T-helper 22 cell (primary cell): ENCODE data around the gene PGAP3.
A peak's percentile ranks its signal among the peaks of the same experiment; 100 is the strongest.

Source experiments
- DNase-seq: peaks from one replicate; pipeline ENCODE4 v3.0.0-alpha.2; 2020; ENCODE audit warnings: low read depth

PGAP3 gene

GRCh38 chr17:39660397-39661385 lies 27.2 kb downstream of the PGAP3 start:
- DNase-seq: no peak

DNA sequence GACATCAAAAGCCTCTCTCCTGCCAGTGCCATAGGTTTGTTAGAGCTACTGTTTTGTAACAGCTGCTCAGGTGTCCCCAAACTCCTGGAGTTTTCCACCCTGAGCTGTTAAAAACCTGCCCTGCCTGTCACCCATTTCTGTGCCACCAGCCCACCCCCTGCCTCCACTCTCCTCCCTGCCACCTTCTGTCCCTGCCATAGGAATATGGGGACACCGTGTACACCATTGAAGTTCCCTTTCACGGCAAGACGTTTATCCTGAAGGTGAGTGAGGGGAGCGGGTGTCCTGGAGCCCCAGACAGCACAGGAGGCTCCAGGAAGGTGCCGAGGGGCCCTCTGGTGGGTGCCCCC lies 27.9 kb downstream of the PGAP3 start:
- DNase-seq: no peak

DNA sequence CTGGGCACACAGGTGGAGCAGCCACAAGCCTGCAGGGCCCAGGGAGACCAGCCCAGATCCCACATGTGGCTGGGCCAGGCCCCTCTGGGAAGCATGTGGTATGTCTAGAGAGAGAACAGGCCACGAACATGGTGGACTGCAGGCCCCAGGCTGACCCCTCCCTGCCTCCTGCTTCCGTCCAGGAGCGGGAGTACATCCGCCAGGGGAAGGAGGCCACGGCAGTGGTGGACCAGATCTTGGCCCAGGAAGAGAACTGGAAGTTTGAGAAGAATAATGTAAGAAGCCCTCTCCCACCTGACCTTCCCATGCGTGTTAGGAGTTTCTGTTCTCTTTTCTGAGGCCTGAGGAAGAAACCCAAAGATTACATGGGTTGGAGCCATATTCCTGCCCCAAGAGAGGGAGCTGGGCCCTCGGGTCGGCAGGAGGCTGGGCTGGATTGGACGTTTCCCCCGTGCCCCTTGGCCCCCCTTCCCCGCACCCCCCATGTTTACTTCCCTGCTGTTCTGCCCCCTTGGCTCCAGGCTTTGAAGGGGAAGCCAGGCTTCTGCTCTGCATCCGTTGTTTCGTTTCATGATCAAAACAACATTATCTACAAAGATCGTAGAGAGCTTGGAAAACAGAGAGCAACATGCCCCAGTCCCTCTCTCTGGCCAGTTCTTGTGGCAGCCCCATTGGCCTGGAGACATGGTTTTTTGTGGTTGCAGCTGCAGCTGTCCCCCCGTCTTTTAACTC lies 28.4 kb downstream of the PGAP3 start:
- DNase-seq: no peak

- DNase-seq: no peak
Observed at GRCh38 chr17:39658760-39659159, 29.1 kb downstream of the PGAP3 start.

GRCh38 chr17:39658346-39658745 lies 29.5 kb downstream of the PGAP3 start:
- no peak for DNase-seq

DNA sequence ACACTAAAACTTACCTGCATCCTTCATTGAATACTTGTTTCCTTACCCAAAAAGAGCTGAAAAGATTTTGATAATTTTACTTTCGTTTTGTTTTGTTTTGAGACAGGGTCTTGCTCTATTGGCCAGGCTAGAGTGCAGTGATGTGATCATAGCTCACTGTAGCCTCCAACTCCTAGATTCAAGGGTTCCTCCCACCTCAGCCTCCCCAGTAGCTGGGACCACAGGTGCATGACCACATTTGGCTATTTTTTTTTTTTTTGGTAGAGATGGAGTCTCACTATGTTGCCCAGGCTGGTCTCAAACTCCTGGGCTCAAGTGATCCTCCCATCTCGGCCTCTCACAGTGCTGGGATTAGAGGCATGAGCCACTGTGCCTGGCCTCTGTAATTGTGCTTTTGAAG lies 32.8 kb downstream of the PGAP3 start:
- DNase-seq: no peak

GRCh38 chr17:39653662-39654331 lies 34.1 kb downstream of the PGAP3 start:
- peak; percentile 49 for DNase-seq

DNA sequence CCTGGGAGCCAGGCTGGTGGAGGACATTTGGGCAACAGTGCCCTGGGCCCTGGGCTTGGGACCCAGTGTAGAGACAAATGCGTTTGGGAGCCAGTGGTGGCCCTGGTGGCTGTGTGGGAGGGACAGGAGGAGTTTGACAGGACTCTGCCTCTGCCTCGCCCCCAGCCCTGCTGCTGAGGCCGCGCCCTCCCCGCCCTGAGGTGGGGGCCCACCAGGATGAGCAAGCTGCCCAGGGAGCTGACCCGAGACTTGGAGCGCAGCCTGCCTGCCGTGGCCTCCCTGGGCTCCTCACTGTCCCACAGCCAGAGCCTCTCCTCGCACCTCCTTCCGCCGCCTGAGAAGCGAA lies 34.6 kb downstream of the PGAP3 start:
- no peak for DNase-seq

DNA sequence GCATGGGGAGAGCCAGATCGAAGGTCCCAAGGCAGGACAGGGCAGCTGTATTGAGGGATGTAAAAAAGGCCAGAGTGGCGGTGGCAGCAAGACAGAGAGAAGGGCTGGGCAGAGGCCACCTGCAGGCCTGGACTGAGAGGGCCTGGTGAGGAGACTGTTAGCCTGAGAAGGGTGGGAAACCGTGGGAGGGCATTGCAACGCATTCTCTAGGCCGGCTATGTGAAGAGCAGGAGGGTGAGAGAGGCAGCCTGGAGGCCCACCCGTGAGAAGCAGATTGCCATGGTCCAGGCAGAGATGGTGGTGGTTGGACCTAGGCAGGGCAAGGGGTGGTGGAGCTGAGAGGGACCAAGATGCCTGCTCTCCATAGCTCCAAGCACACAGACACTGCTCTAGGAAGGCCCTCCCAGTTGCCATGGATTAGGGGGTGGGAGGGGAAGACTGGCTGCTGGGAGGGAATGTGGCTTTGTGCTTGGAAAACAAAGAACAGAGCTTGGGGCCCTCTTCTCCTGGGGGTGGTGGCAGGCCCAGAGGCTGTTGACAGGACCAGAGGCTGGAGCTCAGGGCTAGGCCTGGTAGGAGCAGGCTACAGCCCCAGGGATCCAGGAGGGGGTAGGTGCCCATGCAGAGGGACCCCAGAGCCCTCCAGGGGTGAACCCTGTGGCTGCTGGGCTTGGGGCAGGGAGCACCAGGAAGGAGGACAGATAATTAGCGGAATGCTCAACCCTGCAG lies 35.1 kb downstream of the PGAP3 start:
- no peak for DNase-seq

DNA sequence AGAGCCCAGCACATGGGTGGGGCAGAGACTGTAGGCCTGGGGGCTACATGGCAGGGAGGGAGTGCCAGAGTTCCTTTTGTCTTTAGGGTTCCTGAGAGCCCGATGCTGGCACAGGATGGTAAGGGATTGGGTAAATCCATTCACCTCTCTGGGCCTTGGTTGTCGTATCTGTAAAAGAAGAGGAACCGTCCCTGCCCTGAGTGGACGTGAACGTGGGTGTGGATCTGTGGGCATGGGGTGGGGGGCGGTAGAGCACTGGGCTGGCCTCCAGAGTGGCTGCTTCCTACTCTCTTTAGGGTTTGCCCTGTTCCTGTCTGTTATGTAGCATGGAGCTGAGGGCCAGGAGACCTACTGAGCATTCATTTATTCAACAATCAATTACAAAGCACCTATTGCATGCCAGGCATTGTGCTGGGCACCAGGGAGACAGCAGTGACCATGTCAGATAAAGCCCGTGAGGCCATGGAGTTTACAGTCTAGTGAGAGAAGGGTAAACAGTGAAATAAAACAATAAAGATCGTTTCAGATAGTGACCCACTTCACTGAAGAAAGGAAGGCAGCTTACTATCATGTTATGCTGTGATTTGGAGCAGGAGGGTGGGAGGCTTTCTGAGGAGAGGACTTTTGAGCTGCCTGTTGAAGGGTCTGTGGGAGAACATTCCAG lies 35.8 kb downstream of the PGAP3 start:
- DNase-seq: no peak

- no peak for DNase-seq
Observed at GRCh38 chr17:39650121-39650579, 37.7 kb downstream of the PGAP3 start.

GRCh38 chr17:39648616-39649366 lies 39.1 kb downstream of the PGAP3 start:
- no peak for DNase-seq

DNA sequence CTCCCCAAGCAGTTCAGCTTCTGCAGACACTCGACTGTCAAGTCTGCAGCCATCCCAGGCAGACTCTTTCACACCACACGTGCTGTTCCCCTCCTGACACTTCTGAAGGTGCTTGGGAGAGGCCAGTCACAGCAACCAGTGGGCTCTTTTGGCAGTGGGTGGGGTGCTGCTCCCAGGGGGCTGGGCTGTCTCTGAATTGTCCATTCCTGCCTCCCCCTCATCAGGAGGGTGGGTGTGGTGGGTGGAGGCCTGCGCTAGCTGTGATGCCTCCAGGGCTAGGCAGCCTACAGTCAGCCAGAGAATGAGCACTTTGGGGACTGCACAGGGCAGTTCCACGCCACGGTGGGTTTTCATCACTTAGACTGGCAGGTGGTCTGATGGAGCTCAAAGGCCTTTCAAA lies 40.6 kb downstream of the PGAP3 start:
- DNase-seq: no peak

DNA sequence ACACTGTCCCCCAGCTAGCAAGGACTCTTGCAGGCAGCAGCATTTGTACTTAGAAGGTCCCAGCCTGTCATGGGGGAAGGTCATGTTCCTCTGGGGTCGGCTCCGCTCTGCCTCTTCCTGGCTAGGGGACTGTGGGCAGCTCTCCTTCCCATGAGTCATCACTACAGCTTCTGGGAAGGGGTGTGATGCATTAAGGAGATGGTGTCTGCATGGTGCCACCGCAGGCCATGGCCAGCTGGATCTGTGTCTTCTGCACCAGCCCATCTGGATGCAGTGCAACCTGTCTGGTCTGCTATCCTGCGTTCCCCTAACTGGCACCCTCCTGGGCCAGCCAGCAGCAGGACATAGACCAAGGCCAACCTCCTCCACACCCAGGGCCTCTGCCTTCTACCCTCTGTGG lies 44.6 kb downstream of the PGAP3 start:
- no peak for DNase-seq

GRCh38 chr17:39642291-39643074 lies 45.4 kb downstream of the PGAP3 start:
- DNase-seq: no peak

- no peak for DNase-seq
Observed at GRCh38 chr17:39641883-39642282, 46.0 kb downstream of the PGAP3 start.

DNA sequence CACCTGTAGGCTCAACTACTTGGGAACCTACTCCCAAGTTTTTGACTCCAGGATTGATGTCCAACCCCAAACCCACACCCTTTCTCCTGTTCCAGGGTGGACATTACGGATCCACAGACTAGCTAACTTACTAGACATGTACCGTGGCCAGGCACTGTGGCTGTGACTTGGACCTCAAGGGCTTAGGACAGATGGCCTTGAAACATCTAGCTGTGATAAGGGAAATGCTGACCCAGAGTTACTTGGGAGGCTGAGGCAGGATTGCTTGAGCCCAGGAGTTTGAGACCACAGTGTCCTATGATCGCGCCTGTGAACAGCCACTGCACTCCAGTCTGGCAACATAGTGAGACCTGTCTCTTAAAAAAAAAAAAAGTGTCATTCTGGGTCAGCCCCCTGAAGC lies 46.8 kb downstream of the PGAP3 start:
- DNase-seq: no peak

DNA sequence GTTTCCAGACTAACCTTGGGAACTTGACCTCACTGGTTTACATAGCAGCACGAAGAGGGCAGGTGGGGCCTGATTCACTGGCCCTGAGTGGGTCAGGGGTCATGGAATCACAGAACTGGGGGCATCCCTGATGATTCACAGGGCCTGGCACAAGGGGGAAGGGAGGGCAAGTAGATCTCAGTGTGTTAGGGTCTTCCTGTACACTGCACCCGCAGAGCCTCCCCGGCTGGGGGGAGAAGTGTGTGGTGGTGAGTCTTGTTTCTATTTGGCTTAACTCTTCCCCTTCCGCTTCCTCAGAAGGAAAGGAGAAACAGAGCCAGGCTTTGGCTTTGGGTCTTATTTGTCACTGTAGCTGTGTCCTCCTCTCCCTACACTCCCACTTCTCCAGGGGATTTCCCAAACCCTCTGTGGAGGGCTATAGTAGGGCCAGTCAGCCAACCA lies 47.2 kb downstream of the PGAP3 start:
- no peak for DNase-seq

- DNase-seq: no peak
Observed at GRCh38 chr17:39639566-39640458, 48.0 kb downstream of the PGAP3 start.
